Measurements from ENCODE around the gene NNAT. TPM values are rescaled to one million over a fixed set of nuclear protein-coding genes. Genes with fewer than 3 reads are reported as not detected.

The NNAT gene
- total RNA-seq, 1 donor from 2014 or later, result 2.7 TPM

DNA sequence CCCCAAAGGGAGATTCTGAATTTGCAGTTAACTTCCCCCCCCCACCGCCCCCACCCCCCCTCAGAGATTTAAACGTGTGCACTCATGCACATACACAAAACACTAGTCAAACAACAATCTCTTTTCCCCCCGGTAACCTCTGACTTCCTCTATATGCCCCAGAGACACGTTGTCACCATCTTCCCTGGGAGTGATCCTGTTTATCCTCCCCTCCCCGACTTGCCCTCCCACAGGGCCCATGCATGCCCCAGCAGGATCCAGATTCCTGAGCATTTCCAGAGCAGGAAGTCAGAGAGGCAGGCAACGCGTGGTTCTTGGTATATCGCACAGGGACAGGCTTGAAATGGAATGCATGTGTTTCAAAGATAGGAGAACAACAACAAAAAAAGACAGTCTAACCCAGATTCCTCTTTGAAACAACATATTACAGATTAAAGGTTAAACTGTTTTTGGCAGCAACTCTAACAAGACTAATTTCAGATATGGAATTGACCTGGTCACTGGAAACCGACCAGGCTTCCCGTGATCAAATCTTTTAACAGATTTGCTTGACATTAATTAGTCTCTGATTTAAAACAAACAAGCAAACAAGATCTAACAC is 5.3 kb downstream of the NNAT start:
- Mint-ChIP-seq H3K27ac (ENCODE audit: unreplicated experiment) (peak overlapping the region; percentile 100), H3K4me1 (ENCODE audit: low read depth) (peaks cover 55% of the 10 kb centered on the region), H3K36me3 (ENCODE audit: low read depth) (peaks cover 2% of the 10 kb centered on the region), H3K27me3 (ENCODE audit: low read depth) (no peaks in the 10 kb centered on the region), H3K9me3 (ENCODE audit: low read depth) (no peaks in the 10 kb centered on the region), H3K4me3 (ENCODE audit: unreplicated experiment) (peak overlapping the region; percentile 75)
- TF ChIP-seq CTCF (IDR thresholded peaks at IDR 0.05), result no peak
- no peak for DNase-seq (ENCODE audit: low spot score)

- Mint-ChIP-seq H3K4me3 (ENCODE audit: unreplicated experiment) (peak overlapping the region; percentile 75), H3K27ac (ENCODE audit: unreplicated experiment) (peak overlapping the region; percentile 100), H3K9me3 (ENCODE audit: low read depth) (no peaks in the 10 kb centered on the region), H3K36me3 (ENCODE audit: low read depth) (peaks cover 2% of the 10 kb centered on the region), H3K27me3 (ENCODE audit: low read depth) (no peaks in the 10 kb centered on the region), H3K4me1 (ENCODE audit: low read depth) (peaks cover 49% of the 10 kb centered on the region)
- TF ChIP-seq CTCF (IDR thresholded peaks at IDR 0.05), result no peak
- no peak for DNase-seq (ENCODE audit: low spot score)
Observed at GRCh38 chr20:37526839-37527637, 6.0 kb downstream of the NNAT start.

GRCh38 chr20:37527638-37528445 is 6.8 kb downstream of the NNAT start, which contains the start of gene BLCAP:
Gene BLCAP (minus strand): TSS chr20:37527876. CDS start chr20:37519174, 8,702 bp downstream.
- Mint-ChIP-seq H3K4me1 (ENCODE audit: low read depth) (peaks cover 45% of the 10 kb centered on the region), H3K36me3 (ENCODE audit: low read depth) (peaks cover 2% of the 10 kb centered on the region), H3K27ac (ENCODE audit: unreplicated experiment) (peak within 1 kb of the TSS; percentile 100), H3K27me3 (ENCODE audit: low read depth) (no peaks in the 10 kb centered on the region), H3K9me3 (ENCODE audit: low read depth) (no peaks in the 10 kb centered on the region), H3K4me3 (ENCODE audit: unreplicated experiment) (peak within 1 kb of the TSS; percentile 75)
- peak; percentile 97 for DNase-seq (ENCODE audit: low spot score)
- TF ChIP-seq CTCF (IDR thresholded peaks at IDR 0.05), result peak; percentile 13

- no peaks in the 10 kb centered on the region for H3K9me3 Mint-ChIP-seq (ENCODE audit: low read depth)
- H3K4me3 Mint-ChIP-seq (ENCODE audit: unreplicated experiment), result peak overlapping the region; percentile 75
Observed at GRCh38 chr20:37528446-37529213, 7.6 kb downstream of the NNAT start.

More at GRCh38 chr20:37528446-37529213, 7.6 kb downstream of the NNAT start:
- no peak for TF ChIP-seq CTCF (IDR thresholded peaks at IDR 0.05)
- no peak for DNase-seq (ENCODE audit: low spot score)
- Mint-ChIP-seq H3K27me3 (ENCODE audit: low read depth) (no peaks in the 10 kb centered on the region), H3K4me1 (ENCODE audit: low read depth) (peaks cover 37% of the 10 kb centered on the region), H3K27ac (ENCODE audit: unreplicated experiment) (peak overlapping the region; percentile 100), H3K36me3 (ENCODE audit: low read depth) (no peaks in the 10 kb centered on the region)

Data from chondrocyte (in vitro differentiated cells).